Measurements from ENCODE around the gene OCEL1.

GRCh38 chr19:17232258-17232657 is 6.2 kb downstream of the OCEL1 start:
- TF ChIP-seq, protein P1, sequence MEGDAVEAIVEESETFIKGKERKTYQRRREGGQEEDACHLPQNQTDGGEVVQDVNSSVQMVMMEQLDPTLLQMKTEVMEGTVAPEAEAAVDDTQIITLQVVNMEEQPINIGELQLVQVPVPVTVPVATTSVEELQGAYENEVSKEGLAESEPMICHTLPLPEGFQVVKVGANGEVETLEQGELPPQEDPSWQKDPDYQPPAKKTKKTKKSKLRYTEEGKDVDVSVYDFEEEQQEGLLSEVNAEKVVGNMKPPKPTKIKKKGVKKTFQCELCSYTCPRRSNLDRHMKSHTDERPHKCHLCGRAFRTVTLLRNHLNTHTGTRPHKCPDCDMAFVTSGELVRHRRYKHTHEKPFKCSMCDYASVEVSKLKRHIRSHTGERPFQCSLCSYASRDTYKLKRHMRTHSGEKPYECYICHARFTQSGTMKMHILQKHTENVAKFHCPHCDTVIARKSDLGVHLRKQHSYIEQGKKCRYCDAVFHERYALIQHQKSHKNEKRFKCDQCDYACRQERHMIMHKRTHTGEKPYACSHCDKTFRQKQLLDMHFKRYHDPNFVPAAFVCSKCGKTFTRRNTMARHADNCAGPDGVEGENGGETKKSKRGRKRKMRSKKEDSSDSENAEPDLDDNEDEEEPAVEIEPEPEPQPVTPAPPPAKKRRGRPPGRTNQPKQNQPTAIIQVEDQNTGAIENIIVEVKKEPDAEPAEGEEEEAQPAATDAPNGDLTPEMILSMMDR (conservative IDR thresholded peaks at IDR 0.05; ENCODE audit: low read length) = no peak
- TF ChIP-seq EZH2phosphoT487 (IDR thresholded peaks at IDR 0.05; ENCODE audit: borderline replicate concordance, low read depth, low read length) = no peak

Measured in OCI-LY7 (cell line).